Epithelial cell of prostate (primary cell): Measurements from ENCODE around the gene ABCC9.
"Not testable (repeated sequence)": the region's sequence is repeated elsewhere in the genome, so short reads cannot be mapped to it uniquely, and the experiment has no call there.

Source experiments
- DNase-seq: peaks from one replicate; pipeline ENCODE4 v3.0.0-alpha.2; 2011; ENCODE audit warnings: low read depth, low spot score
- H3K27ac ChIP-seq: fragments of 450-650 bp; 2 replicates; pipeline ENCODE4 v1.5.1; 2017; ENCODE audit warnings: mild to moderate bottlenecking

Gene ABCC9

DNA sequence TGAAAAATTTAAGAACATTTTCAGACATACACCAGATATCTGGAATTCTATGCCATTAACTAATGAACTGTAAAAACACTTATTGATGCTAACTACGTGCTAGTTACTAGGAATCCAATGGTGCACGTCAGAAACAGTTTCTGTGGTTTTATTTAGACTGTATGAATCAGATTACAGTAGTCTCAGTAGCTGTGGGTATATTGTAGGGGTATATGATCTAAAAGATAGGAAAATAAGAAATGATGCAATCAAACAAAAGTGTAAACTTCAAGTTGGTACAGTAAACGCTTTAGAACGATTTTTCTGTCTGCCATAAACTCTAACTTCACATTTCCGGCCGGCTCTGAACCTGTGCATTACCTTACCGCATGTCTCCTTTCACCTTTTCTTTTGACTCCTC lies 2.3 kb downstream of the ABCC9 start:
- H3K27ac ChIP-seq, result no peak overlapping the region
- no peak for DNase-seq

GRCh38 chr12:21934173-21934572 lies 7.1 kb downstream of the ABCC9 start:
- peak overlapping the region; percentile 54 for H3K27ac ChIP-seq
- DNase-seq, result peak; percentile 1

- DNase-seq, result no peak
- H3K27ac ChIP-seq, result peak overlapping the region; percentile 54
Measured at GRCh38 chr12:21933656-21934055, 7.6 kb downstream of the ABCC9 start.

DNA sequence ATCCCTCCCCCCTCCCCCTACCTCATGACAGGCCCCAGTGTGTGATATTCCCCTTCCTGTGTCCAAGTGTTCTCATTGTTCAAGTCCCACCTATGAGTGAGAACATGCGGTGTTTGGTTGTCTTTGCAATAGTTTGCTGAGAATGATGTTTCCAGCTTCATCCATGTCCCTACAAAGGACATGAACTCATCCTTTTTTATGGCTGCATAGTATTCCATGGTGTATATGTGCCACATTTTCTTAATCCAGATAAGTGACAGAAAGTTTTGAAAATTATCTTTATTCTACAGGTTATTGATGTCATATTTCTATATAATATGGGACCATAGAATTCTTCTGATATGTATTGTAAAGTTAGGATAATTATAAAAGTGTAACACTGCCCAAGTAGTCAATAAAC lies 11.3 kb downstream of the ABCC9 start:
- not testable (repeated sequence) for DNase-seq, H3K27ac ChIP-seq

- DNase-seq, result no peak
- no peak overlapping the region for H3K27ac ChIP-seq
Measured at GRCh38 chr12:21925296-21925913, 15.8 kb downstream of the ABCC9 start.

- H3K27ac ChIP-seq, result no peak overlapping the region
Measured at GRCh38 chr12:21921436-21921835, 19.8 kb downstream of the ABCC9 start.

DNA sequence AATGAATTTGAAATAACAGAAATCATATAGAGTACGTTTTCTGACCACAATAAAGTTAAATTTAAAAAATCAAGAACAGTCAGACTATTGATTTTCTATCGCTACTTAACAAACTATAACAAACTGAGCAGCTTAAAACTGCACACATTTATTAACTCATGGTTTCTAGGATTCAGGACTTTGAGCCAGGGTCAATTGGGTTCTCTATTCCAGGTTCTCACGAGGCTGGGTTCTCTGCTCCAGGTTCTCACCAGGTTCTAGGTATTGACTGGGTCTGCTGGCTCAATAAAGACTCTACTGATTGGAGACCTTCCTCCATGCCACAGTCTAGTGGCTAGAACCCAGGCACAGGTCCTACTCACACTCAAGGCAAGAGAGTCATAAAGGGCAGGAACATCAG lies 22.8 kb downstream of the ABCC9 start:
- no peak for DNase-seq
- H3K27ac ChIP-seq, result no peak overlapping the region

More at GRCh38 chr12:21921436-21921835, 19.8 kb downstream of the ABCC9 start:
- no peak for DNase-seq

DNA sequence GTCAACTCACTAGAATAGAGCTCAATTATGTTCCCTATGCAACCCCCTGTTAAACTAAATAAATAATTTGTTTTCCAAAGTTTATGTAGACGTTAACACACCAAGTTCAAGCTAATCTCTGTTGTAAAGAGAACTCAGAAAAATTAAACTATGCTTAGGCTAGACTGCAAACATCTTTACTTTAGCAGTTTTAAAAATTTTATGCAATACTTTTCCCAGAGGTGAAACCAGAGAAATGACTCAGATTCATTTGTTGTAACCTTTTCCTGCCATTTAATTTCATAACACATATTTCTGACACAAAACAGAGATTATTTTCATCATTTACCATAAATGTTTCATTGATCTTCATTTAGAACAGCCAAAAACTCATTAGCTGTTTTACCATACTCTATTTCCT lies 27.4 kb downstream of the ABCC9 start:
- H3K27ac ChIP-seq, result peak overlapping the region; percentile 39
- DNase-seq, result no peak

- H3K27ac ChIP-seq, result no peak overlapping the region
- DNase-seq, result no peak
Measured at GRCh38 chr12:21912318-21912717, 28.9 kb downstream of the ABCC9 start.

- no peak overlapping the region for H3K27ac ChIP-seq
- DNase-seq, result no peak
Measured at GRCh38 chr12:21911832-21912231, 29.4 kb downstream of the ABCC9 start.

- no peak for DNase-seq
- no peak overlapping the region for H3K27ac ChIP-seq
Measured at GRCh38 chr12:21910657-21911056, 30.6 kb downstream of the ABCC9 start.

DNA sequence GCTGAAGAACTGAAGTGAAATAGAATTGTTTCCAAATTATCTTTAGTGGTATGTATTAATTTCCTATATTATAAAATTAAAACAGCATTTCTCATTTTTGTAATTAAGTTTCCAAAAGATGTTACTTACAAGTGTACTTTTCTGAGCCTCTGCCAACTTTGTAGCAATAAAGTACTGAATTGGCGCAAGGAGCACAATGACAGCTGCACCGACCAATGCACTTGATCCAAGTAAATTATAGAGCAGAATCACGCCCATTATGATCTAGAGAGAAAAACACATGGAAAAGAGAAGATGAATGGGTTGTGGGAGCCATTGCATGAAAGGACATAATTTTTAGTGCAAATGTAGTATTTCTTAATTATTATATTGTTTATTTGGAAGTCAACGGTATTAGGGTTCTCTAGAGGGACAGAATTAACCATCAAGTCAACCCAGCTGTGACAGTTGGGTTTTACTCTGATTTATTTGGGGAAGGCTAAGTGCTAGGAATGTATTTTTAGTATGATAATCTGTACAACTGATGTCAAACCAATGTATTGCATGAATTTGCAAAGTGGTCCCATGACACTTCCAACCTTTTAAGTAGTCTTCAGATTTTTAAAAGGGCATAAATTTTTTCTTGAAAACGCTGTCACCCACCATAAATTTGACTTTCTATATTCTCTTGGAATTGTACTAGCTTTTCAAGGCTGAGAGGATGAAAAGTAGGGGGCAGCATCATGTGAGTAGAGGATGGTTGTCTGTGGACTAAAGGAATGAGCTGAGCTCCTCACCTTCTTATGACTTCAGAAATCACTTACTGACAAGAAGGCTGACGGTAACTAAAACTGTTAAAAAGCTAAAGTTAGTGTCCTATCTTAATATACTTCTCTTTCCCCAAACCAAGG lies 33.0 kb downstream of the ABCC9 start:
- no peak for DNase-seq
- no peak overlapping the region for H3K27ac ChIP-seq

DNA sequence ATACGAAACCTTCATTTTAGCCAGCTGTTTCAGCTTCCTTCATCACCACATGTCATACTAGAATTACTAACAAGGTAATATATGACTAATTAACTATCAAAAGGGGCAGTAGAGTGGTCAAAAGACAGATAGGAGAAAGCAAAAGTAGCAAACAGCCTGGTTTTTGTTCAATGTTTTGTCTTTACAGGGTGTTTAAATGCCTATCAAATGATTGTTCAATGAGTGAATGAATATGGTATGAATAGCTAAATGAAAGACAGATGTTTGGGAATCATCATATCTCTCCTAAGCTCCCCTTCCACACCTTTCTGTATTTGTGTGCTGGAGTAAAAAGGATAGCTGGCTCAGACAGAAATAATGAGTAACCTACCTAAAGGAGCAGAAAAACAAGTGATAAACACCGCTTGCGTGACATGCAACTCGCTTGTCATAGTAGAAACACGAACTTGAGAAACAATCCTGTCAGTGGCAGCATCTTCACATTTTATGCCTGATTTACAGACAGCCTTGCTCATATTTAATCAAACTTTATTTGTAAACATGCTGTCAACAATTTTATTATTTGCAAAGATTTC lies 34.2 kb downstream of the ABCC9 start:
- no peak overlapping the region for H3K27ac ChIP-seq

DNA sequence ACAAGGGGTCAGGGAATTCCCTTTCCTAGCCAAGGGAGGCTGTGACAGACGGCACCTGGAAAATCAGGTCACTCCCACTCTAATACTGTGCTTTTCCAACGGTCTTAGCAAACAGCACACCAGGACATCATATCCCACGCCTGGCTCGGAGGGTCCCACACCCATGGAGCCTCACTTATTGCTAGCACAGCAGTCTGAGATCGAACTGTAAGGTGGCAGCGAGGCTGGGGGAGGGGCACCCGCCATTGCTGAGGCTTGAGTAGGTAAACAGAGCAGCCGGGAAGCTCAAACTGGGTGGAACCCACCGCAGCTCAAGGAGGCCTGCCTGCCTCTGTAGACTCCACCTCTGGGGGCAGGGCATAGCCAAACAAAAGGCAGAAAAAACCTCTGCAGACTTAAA lies 41.7 kb downstream of the ABCC9 start:
- not testable (repeated sequence) for H3K27ac ChIP-seq, DNase-seq

More for the DNA sequence above, 34.2 kb downstream of the ABCC9 start:
- DNase-seq, result no peak

DNA sequence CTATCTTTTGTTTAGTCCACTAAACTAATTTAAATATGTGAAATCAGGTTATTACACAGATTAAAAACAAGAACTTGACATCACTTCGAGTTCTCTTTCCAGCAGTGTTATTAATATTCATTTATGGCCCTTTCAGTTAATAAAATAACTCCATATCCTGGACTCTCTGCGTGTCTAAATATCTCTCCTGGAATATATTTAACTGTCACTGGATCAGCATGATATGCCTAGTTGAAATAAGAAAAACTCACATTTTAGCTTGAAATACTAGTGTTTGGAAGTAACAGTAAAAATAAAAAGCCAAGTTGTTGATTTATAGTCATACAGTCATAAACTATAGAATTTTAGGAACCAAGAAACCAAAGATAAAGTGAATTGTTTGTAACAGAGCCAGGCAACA lies 45.6 kb downstream of the ABCC9 start:
- DNase-seq, result no peak
- no peak overlapping the region for H3K27ac ChIP-seq

GRCh38 chr12:21894792-21895595 lies 46.2 kb downstream of the ABCC9 start:
- H3K27ac ChIP-seq, result no peak overlapping the region
- no peak for DNase-seq

- H3K27ac ChIP-seq, result no peak overlapping the region
- DNase-seq, result no peak
Measured at GRCh38 chr12:21893924-21894323, 47.3 kb downstream of the ABCC9 start.

DNA sequence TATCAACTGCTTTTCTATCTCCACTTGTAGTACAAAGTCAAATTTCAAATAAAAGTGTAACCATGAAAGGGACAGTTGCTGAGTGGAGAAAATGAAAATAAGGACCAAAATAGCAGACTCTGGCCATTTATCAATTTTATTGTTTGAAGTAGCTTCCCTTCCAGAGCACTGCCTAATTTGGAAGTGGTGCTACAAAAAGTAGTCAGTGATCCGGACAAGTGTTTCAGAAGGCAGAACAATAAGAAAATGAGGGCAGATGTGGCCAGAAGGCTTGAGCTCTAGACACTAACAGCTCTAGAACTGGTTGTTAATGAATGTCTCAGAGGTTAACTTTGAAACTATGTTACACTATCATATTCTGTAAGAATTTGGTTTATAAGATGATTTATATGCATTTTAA lies 48.9 kb downstream of the ABCC9 start:
- no peak for DNase-seq
- H3K27ac ChIP-seq, result no peak overlapping the region

DNA sequence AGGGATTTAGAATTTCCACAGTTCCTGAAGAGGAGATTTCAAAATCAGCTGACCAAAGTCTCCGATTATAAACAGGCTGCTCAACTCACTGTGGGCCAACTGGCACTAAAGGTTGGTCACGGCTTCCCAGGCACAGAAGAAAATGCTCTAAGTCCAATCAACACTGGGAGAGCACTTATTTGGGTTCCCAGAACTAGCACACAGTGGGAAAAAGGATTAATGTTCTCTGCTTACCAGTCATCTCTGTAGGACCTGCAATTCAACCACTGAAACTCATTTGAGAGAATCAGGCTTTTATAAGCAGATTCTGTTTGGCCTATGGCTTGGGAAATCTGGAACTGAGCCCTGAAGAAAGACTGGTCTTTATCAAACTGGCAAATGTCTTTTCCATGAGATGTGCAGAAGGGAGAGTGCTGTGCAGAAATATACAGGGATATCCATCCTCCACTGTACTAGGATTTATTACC lies 49.4 kb downstream of the ABCC9 start:
- no peak for DNase-seq

DNA sequence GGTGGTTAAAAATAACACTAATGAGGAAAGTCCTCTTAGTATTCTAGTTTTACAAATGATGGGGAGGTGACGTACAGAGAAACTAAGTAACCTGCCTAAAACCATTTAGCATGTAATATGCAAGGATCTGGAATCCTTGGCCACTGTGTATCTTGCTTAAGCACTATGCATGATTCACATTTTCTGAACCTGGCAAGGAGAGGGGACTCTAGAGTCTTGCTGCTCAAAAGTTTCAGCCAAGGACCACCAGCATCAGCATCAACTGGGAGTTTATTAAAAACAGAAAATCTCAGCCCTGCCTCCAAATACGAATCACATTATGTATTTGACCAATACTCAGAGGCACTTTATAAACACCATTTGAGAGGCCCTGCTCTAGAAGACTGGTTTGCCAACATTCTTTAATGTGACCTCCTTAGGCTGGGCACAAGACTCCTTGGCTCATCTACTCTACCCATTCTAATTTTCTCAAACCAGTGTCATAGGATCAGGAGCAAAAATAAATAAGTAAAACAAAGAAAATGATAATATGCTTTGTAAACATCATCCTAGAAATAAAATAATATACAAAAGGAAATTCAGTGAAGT lies 52.9 kb downstream of the ABCC9 start:
- DNase-seq, result no peak
- H3K27ac ChIP-seq, result no peak overlapping the region

More for the DNA sequence above, 49.4 kb downstream of the ABCC9 start:
- no peak overlapping the region for H3K27ac ChIP-seq
